Heart right ventricle (tissue), 16 donors: ENCODE results near the gene NUAK1. TPM values are rescaled to one million over a fixed set of nuclear protein-coding genes. Genes with fewer than 3 reads are reported as not detected.

Source experiments
- ATAC-seq, 8 donors: fragments of 200-7000 bp; cut with Tn5 transposase; one replicate each; pipeline ENCODE4 v1.9.1; 2020; ENCODE audit warnings: mild to moderate bottlenecking in 8 of 8, moderate library complexity in 8 of 8, moderate number of reproducible peaks in 1 of 8
- DNase-seq, 2 donors: peaks; one replicate each; pipeline ENCODE4 v3.0.0-alpha.2; 2020
- H3K27ac ChIP-seq, 10 donors: fragments of 200-600 bp; sonication (generic) in 2 of 10; one replicate each; pipeline versions ENCODE4 v1.5.0 to v1.8.0; 2020 to 2022; ENCODE audit warnings: mild to moderate bottlenecking in 3 of 10
- H3K27me3 ChIP-seq, 7 donors: fragments of 200-600 bp; one replicate each; pipeline ENCODE4 v1.8.0; 2021 to 2022; ENCODE audit warnings: mild to moderate bottlenecking in 2 of 7
- H3K36me3 ChIP-seq, 9 donors: fragments of 200-600 bp; sonication (generic) in 1 of 9; one replicate each; pipeline versions ENCODE4 v1.5.0 to v1.8.0; 2020 to 2022; ENCODE audit warnings: mild to moderate bottlenecking in 2 of 9
- H3K4me1 ChIP-seq, 9 donors: fragments of 200-600 bp; sonication (generic) in 1 of 9; one replicate each; pipeline versions ENCODE4 v1.5.0 to v1.8.0; 2020 to 2022; ENCODE audit warnings: mild to moderate bottlenecking in 4 of 9
- H3K4me3 ChIP-seq, 10 donors: fragments of 200-600 bp; sonication (generic) in 2 of 10; one replicate each; pipeline versions ENCODE4 v1.5.0 to v1.8.0; 2020 to 2022; ENCODE audit warnings: mild to moderate bottlenecking in 7 of 10, moderate library complexity in 2 of 10
- H3K9me3 ChIP-seq, 11 donors: fragments of 200-600 bp in 10 of 11; sonication (generic) in 2 of 11; one replicate each; pipeline versions ENCODE4 v1.5.0 to v1.8.0; 2013 to 2022; ENCODE audit warnings: mild to moderate bottlenecking in 2 of 11, control low read depth in 1 of 11, moderate library complexity in 1 of 11
- CTCF ChIP-seq, 9 donors: fragments of 200-600 bp; sonication (generic) in 2 of 9; IDR thresholded peaks; one replicate each; pipeline versions ENCODE4 v1.5.0 to v1.8.0; 2021 to 2022; ENCODE audit warnings: antibody characterized with exemption in 9 of 9, mild to moderate bottlenecking in 5 of 9, moderate library complexity in 1 of 9
- WGBS, 2 donors: extraction: QIAGEN DNeasy Blood & Tissue Kit; methylation state at CpG; one replicate each; pipeline ENCODE4 v1.1.7; 2013; ENCODE audit warnings: inconsistent platforms in 1 of 2; 5-methylcytosine and 5-hydroxymethylcytosine counted together
- intact Hi-C, 10 donors: fragments of 100-400 bp; cut with DNase I; formaldehyde crosslinking; loops; one replicate each; pipeline versions ENCODE4 v1.11.1 to v1.14.2; 2022
- polyA plus RNA-seq, 2 donors: library from polyadenylated mRNA; stranded (reverse); fragments of 200-250 nt; gene quantifications; one replicate each; pipeline ENCODE4 v1.2.3, GENCODE V29; 2013
- total RNA-seq, 10 donors: library from RNA; stranded (reverse); fragmentation: NEBNext Ultra II Directional in 3 of 10; extraction: Animal tissue kit (Norgen Biotek cat#: 25700) in 3 of 10; gene quantifications; one replicate each; pipeline versions ENCODE4 v1.2.1 to v1.2.4, GENCODE V29; 2021 to 2023
- donor health status: Arrhythmogenic right ventricular cardiomyopathy.
- donor health status: ischemic (EF 13 %, LVEDD 7.1; RV severe dilation, severe dysfunction).
- donor health status: healthy with polysubstance abuse.
- donor health status: DM: no; HTN: yes; CAD: no.
- donor health status: DM: no; HTN: no; CAD: no.
- donor health status: ischemic (EF 25% LVEDD 6.9; RV normal size, moderate dysfunction).
- donor health status: ischemic (EF 25% LVEDD 5.7; RV mildly dilated, moderate dysfunction).
- donor health status: healthy.
- donor health status: DM: yes; HTN: yes; CAD: no.
- donor health status: Ischemic cardiomyopathy.
- donor health status: ischemic (EF 35%, LVEDD 5.7; RV mildly dilated, moderate dysfunction).
- donor health status: nonischemic (EF 11% LVEDD 7.7; RV severe dilation, severe dysfunction).
- donor health status: DM: yes; HTN: yes; CAD: no.
- donor health status: PGD.
- donor health status: ischemic (EF 29% LVEDD 5.4; RV normal size, mild dysfunction).
- donor health status: nonischemic (EF 23%, LVEDD 6.1; RV moderate dilation, normal function).

Gene NUAK1
- total and polyA plus RNA-seq, 12 donors, result 9.8 to 59.0 (median 44.8) TPM

GRCh38 chr12:106081606-106082005 lies 57.1 kb downstream of the NUAK1 start:
- Histone ChIP-seq H3K36me3 (peaks cover 0 to 74% (median 16%) of the 10 kb centered on the region in 9 donors), H3K9me3 (no peaks in the 10 kb centered on the region), H3K4me1 (peaks cover 16 to 85% (median 63%) of the 10 kb centered on the region in 9 donors), H3K27me3 (no peaks in the 10 kb centered on the region), H3K27ac (peak overlapping the region in 8 of 10 donors; percentile 33 to 86 (median 79)), H3K4me3 (no peak overlapping the region)
- intact Hi-C loops, result loop anchor here in 3 of 10 donors (5.0 to 10.0 kb wide), 3 partner anchors 41 to 53 kb away; partner anchors contain the start of gene NUAK1 (in 1 of the 3)
- peak in 1 of 8 donors; percentile 25 for ATAC-seq
- DNase-seq, result no peak
- TF ChIP-seq CTCF (IDR thresholded peaks at IDR 0.05), result no peak

DNA sequence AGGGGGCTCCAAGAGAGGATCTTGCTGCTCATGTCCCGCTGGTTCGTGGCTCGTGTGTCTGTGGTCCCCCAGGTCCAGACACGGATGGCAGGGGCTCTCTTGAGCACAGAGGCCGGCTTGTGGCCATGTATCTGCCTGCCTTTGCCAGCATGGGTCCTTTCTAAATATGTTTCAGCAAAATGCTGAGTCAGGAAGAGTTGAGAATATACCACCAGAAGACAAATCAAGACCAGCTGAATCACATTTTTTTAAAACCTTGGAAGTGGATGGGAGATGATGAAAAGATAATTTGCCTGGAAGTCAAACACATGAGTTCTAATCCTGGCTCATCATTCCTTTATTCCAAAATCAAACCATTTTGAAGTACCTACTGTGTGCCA lies 58.0 kb downstream of the NUAK1 start:
- H3K4me1 ChIP-seq, result peaks cover 16 to 90% (median 63%) of the 10 kb centered on the region in 9 donors
- no peak for DNase-seq
- ATAC-seq, result peak in 2 of 8 donors; percentile 5 to 6
- 53 to 60% methylated on average over 5 of the region's 5 CpGs for WGBS, 2 donors
- intact Hi-C loops, result loop anchor here in 3 of 10 donors (5.0 to 10.0 kb wide), 3 partner anchors 42 to 54 kb away; partner anchors contain the start of gene NUAK1 (in 1 of the 3)
- peak overlapping the region; percentile 19 to 87 (median 79) for H3K27ac ChIP-seq
- H3K36me3 ChIP-seq, result peaks cover 0 to 74% (median 16%) of the 10 kb centered on the region in 9 donors
- no peaks in the 10 kb centered on the region for H3K27me3 ChIP-seq
- H3K4me3 ChIP-seq, result no peak overlapping the region
- no peaks in the 10 kb centered on the region for H3K9me3 ChIP-seq
- TF ChIP-seq CTCF (IDR thresholded peaks at IDR 0.05), result no peak

DNA sequence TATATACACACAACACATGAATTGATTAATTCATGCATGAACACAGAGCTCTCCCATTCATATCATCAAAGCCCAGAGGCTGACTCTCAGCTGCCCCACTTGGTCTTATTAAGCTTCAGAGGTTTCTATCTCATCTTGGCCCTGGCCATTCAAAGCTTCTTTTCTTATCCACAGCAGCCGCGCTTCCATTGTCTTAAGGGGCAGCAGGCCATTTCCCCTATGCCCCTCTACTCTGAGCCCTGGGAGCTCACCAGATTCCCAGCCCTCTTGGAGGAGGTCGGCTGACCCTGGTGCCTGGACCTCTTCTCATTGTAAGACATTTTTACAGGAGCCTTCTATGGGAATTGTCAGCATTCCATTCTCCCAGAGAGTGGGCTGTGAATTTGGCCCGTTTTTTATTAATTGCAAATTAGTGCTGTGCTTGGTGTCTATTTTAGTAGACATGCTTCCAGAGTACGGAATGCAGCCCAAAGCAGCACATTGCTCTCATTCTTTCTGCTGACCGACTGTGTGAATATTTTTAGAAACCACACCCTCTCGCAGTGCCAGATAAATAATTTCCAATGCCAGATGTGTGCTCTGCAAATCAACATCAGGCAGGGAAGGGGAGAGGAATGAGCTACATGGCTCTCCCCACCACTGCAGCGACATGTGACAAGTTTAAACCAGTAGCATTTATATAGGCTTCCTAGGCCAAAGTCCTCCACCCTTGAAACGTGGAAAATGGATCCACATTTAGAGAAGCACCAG lies 58.5 kb downstream of the NUAK1 start:
- H3K27me3 ChIP-seq, result no peaks in the 10 kb centered on the region
- peaks cover 0 to 74% (median 16%) of the 10 kb centered on the region in 9 donors for H3K36me3 ChIP-seq
- H3K9me3 ChIP-seq, result no peaks in the 10 kb centered on the region
- no peak for TF ChIP-seq CTCF (IDR thresholded peaks at IDR 0.05)
- H3K4me3 ChIP-seq, result no peak overlapping the region
- no peak for DNase-seq
- intact Hi-C loops, result loop anchor here in 3 of 10 donors (5.0 to 10.0 kb wide), 3 partner anchors 42 to 55 kb away; partner anchors contain the start of gene NUAK1 (in 1 of the 3)
- peak overlapping the region; percentile 24 to 87 (median 79) for H3K27ac ChIP-seq
- peak; percentile 19 to 77 (median 57) for ATAC-seq
- WGBS, 2 donors, result 14 to 18% methylated on average over 9 of the region's 9 CpGs
- peaks cover 16 to 93% (median 63%) of the 10 kb centered on the region in 9 donors for H3K4me1 ChIP-seq

DNA sequence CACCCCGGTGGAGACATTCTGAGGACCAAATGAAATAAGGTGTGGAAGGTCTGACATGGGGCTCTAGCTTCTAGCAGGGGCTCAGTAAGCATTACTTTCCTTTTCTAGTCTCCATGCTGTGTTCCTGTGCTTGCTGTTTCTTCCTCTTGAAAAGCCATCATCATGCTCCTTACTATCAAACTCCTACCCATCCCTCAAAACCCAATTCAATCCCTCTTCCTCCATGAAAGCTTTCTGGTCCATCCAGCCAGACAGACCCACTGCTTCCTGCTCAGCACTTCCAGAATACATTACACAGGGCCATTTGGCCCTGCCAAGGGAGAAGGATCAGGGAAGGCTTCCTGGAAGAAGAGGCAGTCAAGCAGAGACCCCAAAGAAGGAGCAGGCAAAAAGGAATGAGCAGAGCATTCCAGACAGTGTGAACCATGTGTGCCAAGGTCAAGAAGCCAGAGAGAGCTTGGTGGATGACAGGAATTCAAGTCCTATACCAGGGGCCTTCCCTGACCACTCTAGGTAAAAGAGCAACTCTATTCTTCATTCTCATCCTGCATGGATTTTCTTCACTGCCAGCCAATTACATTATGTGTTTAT lies 59.5 kb downstream of the NUAK1 start:
- no peak for TF ChIP-seq CTCF (IDR thresholded peaks at IDR 0.05)
- H3K36me3 ChIP-seq, result peaks cover 0 to 73% (median 16%) of the 10 kb centered on the region in 9 donors

More for the DNA sequence above, 59.5 kb downstream of the NUAK1 start:
- ATAC-seq (no peak), DNase-seq (no peak)
- H3K27ac ChIP-seq, result peak overlapping the region in 8 of 10 donors; percentile 11 to 87 (median 84)
- no peaks in the 10 kb centered on the region for H3K27me3 ChIP-seq
- H3K4me3 ChIP-seq, result no peak overlapping the region
- WGBS, 2 donors, result 70 to 82% methylated on average over 1 of the region's 1 CpG
- no peaks in the 10 kb centered on the region for H3K9me3 ChIP-seq
- intact Hi-C loops, result loop anchor here in 2 of 10 donors (5.0 to 10.0 kb wide), 2 partner anchors 33 to 56 kb away; partner anchors contain the start of gene NUAK1 (in 1 of the 2)
- peaks cover 16 to 96% (median 67%) of the 10 kb centered on the region in 9 donors for H3K4me1 ChIP-seq
